RWPE2 (cell line): ENCODE data around the gene TRPV6.

Source experiments
- ATAC-seq: fragments of 200-7000 bp; cut with Tn5 transposase; 3 replicates; pipeline ENCODE4 v1.9.1; 2021; ENCODE audit warnings: low read depth
- DNase-seq: peaks from one replicate; pipeline ENCODE4 v3.0.0-alpha.2; 2020; ENCODE audit warnings: low spot score
- H3K27ac ChIP-seq: fragments of 450-650 bp; 2 replicates; pipeline ENCODE4 v1.5.1; 2017; ENCODE audit warnings: mild to moderate bottlenecking; ENCODE audit not compliant: poor library complexity, severe bottlenecking
- H3K27me3 ChIP-seq: fragments of 250-450 bp; sonication (Bioruptor Pico); 2 replicates; pipeline ENCODE4 v1.5.1; 2021; ENCODE audit warnings: mild to moderate bottlenecking, moderate library complexity; ENCODE audit not compliant: insufficient read depth, poor library complexity, severe bottlenecking
- H3K36me3 ChIP-seq: fragments of 250-450 bp; sonication (Bioruptor Pico); 2 replicates; pipeline ENCODE4 v1.5.1; 2020; ENCODE audit warnings: low read depth, mild to moderate bottlenecking, moderate library complexity
- H3K4me1 ChIP-seq: fragments of 250-450 bp; sonication (Bioruptor Pico); 2 replicates; pipeline ENCODE4 v1.5.1; 2021; ENCODE audit warnings: mild to moderate bottlenecking, moderate library complexity; ENCODE audit not compliant: insufficient read depth, poor library complexity, severe bottlenecking
- H3K4me3 ChIP-seq: fragments of 250-450 bp; sonication (Bioruptor Pico); 2 replicates; pipeline ENCODE4 v1.5.1; 2021; ENCODE audit warnings: mild to moderate bottlenecking, moderate library complexity; ENCODE audit not compliant: severe bottlenecking
- H3K9me3 ChIP-seq: fragments of 250-450 bp; sonication (Bioruptor Pico); 2 replicates; pipeline ENCODE4 v1.5.1; 2021; ENCODE audit warnings: mild to moderate bottlenecking, moderate library complexity; ENCODE audit not compliant: severe bottlenecking
- CTCF ChIP-seq: fragments of 450-650 bp; IDR thresholded peaks from one replicate; pipeline ENCODE4 v1.5.1; 2017; ENCODE audit warnings: mild to moderate bottlenecking, moderate library complexity; ENCODE audit not compliant: poor library complexity, severe bottlenecking

TRPV6 gene

GRCh38 chr7:142905759-142906158 is 20.2 kb upstream of the TRPV6 start:
- Histone ChIP-seq H3K9me3 (peaks cover 5% of the 10 kb centered on the region), H3K4me1 (no peaks in the 10 kb centered on the region), H3K36me3 (no peaks in the 10 kb centered on the region), H3K4me3 (no peak overlapping the region), H3K27me3 (no peaks in the 10 kb centered on the region), H3K27ac (no peak overlapping the region)
- no peak for TF ChIP-seq CTCF
- ATAC-seq (no peak), DNase-seq (no peak)

GRCh38 chr7:142904128-142904527 is 18.6 kb upstream of the TRPV6 start:
- Histone ChIP-seq H3K4me3 (no peak overlapping the region), H3K36me3 (no peaks in the 10 kb centered on the region), H3K27ac (no peak overlapping the region), H3K4me1 (no peaks in the 10 kb centered on the region), H3K9me3 (peaks cover 5% of the 10 kb centered on the region), H3K27me3 (no peaks in the 10 kb centered on the region)
- ATAC-seq (no peak), DNase-seq (no peak)
- no peak for TF ChIP-seq CTCF

GRCh38 chr7:142901426-142902259 is 16.1 kb upstream of the TRPV6 start:
- peaks cover 3% of the 10 kb centered on the region for H3K9me3 ChIP-seq
- H3K4me3 ChIP-seq: no peak overlapping the region
- DNase-seq: no peak
- ATAC-seq: no peak
- no peak overlapping the region for H3K27ac ChIP-seq
- no peaks in the 10 kb centered on the region for H3K27me3 ChIP-seq
- H3K36me3 ChIP-seq: no peaks in the 10 kb centered on the region
- no peaks in the 10 kb centered on the region for H3K4me1 ChIP-seq
- no peak for TF ChIP-seq CTCF

- Histone ChIP-seq H3K4me1 (no peaks in the 10 kb centered on the region), H3K27me3 (no peaks in the 10 kb centered on the region), H3K4me3 (no peak overlapping the region), H3K27ac (no peak overlapping the region), H3K36me3 (no peaks in the 10 kb centered on the region), H3K9me3 (no peaks in the 10 kb centered on the region)
- DNase-seq: no peak
- no peak for ATAC-seq
- no peak for TF ChIP-seq CTCF
Observed at GRCh38 chr7:142899661-142900060, 14.1 kb upstream of the TRPV6 start.
